Measurements from ENCODE around the gene MLST8. TPM values are rescaled to one million over a fixed set of nuclear protein-coding genes. Genes with fewer than 3 reads are reported as not detected.

The MLST8 gene
- total RNA-seq, 2 donors from 2014 or later: 32.4 to 59.0 TPM

- Histone ChIP-seq H3K27ac (peak overlapping the region; percentile 94 to 99 (median 96)), H3K27me3 (no peaks in the 10 kb centered on the region), H3K9me3 (no peaks in the 10 kb centered on the region), H3K4me1 (peaks cover 19% of the 10 kb centered on the region), H3K36me3 (replicated peaks in 1 of 2; ENCODE audit: insufficient read depth in 1 of 2, low read depth in 2 of 2) (peaks cover 0 to 18% of the 10 kb centered on the region in 2 donors), H3K4me3 (peak overlapping the region; percentile 67 to 88)
- DNase-seq (no peak), ATAC-seq (peak; percentile 2)
- 11% methylated on average over 16 of the region's 16 CpGs; no CpG with 5 or more reads in 1 of the 2 donors for WGBS, 2 donors
- no peak for TF ChIP-seq POLR2A (IDR thresholded peaks at IDR 0.05)
- TF ChIP-seq CTCF (IDR thresholded peaks at IDR 0.05): peak in 1 of 7 experiments; percentile 1
- intact Hi-C loops (cut with DNase I): no loop called here
Observed at GRCh38 chr16:2205967-2206313, 686 bp downstream of the MLST8 start.

- intact Hi-C loops (cut with DNase I): no loop called here
- Histone ChIP-seq H3K27ac (peak overlapping the region in 1 of 4 donors; percentile 94), H3K36me3 (replicated peaks in 1 of 2; ENCODE audit: insufficient read depth in 1 of 2, low read depth in 2 of 2) (peaks cover 0 to 18% of the 10 kb centered on the region in 2 donors), H3K27me3 (no peaks in the 10 kb centered on the region), H3K9me3 (no peaks in the 10 kb centered on the region), H3K4me3 (no peak overlapping the region), H3K4me1 (peaks cover 19% of the 10 kb centered on the region)
- ATAC-seq: no peak
- 80 to 87% methylated on average over 14 to 17 of the region's 18 CpGs for WGBS, 2 donors
- no peak for DNase-seq
- TF ChIP-seq POLR2A (IDR thresholded peaks at IDR 0.05): no peak
- no peak for TF ChIP-seq CTCF (IDR thresholded peaks at IDR 0.05)
Observed at GRCh38 chr16:2206420-2206779, 1.1 kb downstream of the MLST8 start.

DNA sequence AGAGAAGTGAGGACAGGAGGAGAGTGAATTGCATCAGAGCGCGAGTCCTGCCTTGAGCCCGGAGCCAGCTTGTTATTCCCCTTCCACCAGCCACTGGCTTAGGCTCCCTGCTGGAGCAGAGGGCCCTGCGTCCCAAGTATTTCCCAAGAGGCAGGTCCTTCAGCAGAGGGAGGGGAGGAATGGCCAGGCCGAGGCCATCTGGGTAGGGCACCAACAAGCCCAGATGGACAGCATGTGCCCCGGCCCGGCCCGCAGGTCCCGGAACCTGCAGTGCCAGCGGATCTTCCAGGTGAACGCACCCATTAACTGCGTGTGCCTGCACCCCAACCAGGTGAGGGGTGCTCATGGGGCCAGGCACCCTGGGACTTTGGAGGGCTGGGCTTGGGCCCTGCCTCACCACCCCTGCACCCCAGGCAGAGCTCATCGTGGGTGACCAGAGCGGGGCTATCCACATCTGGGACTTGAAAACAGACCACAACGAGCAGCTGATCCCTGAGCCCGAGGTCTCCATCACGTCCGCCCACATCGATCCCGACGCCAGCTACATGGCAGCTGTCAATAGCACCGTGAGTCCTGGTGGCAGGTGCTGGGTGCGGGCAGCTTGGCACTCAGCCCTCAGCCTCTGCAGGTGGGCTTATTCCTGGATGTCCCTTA, 1.7 kb downstream of the MLST8 start:
- ATAC-seq (no peak), DNase-seq (no peak)
- 93 to 100% methylated on average over 2 to 23 of the region's 23 CpGs for WGBS, 2 donors
- TF ChIP-seq CTCF (IDR thresholded peaks at IDR 0.05) (no peak), POLR2A (IDR thresholded peaks at IDR 0.05) (no peak)
- Histone ChIP-seq H3K4me3 (no peak overlapping the region), H3K27me3 (no peaks in the 10 kb centered on the region), H3K27ac (no peak overlapping the region), H3K4me1 (peaks cover 21% of the 10 kb centered on the region), H3K36me3 (replicated peaks in 1 of 2; ENCODE audit: insufficient read depth in 1 of 2, low read depth in 2 of 2) (peaks cover 0 to 18% of the 10 kb centered on the region in 2 donors), H3K9me3 (no peaks in the 10 kb centered on the region)
- intact Hi-C loops (cut with DNase I): no loop called here

DNA sequence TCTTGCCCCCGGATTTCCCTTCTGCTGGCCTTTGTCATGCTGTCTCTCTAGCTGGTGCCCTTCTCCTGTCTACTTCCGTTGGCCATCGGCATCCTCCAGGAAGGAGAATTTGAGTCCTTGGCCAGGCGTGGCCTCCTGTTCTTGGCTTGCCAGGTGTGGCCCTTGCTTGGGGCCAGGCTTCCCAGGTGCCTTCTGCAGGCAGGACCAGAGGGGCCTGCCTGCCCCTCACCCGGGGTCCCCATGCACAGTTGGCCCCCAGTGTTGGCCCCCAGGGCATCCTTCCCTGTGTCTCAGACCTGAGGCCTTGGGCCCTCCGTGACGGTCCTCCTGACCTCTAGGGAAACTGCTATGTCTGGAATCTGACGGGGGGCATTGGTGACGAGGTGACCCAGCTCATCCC, 2.6 kb downstream of the MLST8 start:
- ATAC-seq (no peak), DNase-seq (no peak)
- intact Hi-C loops (cut with DNase I): no loop called here
- H3K27me3 ChIP-seq: no peaks in the 10 kb centered on the region
- TF ChIP-seq CTCF (IDR thresholded peaks at IDR 0.05): no peak
- no peak for TF ChIP-seq POLR2A (IDR thresholded peaks at IDR 0.05)
- 81 to 83% methylated on average over 5 to 9 of the region's 9 CpGs for WGBS, 2 donors
- no peaks in the 10 kb centered on the region for H3K9me3 ChIP-seq
- peaks cover 31% of the 10 kb centered on the region for H3K4me1 ChIP-seq
- no peak overlapping the region for H3K4me3 ChIP-seq
- no peak overlapping the region for H3K27ac ChIP-seq
- peaks cover 0 to 18% of the 10 kb centered on the region in 2 donors for H3K36me3 ChIP-seq (replicated peaks in 1 of 2; ENCODE audit: insufficient read depth in 1 of 2, low read depth in 2 of 2)

DNA sequence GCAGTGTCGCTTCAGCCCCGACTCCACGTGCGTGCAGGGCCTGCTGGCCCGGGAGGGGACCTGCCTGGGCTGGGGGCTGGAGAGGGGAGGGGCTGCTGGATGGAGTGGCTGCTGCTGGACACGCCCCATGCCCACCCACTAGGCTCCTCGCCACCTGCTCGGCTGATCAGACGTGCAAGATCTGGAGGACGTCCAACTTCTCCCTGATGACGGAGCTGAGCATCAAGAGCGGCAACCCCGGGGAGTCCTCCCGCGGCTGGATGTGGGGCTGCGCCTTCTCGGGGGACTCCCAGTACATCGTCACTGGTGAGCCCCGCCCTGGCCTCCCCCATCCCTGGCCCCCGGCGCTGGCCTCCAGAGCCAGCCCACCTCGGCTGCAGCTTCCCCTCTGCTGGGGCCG, 3.1 kb downstream of the MLST8 start:
- Histone ChIP-seq H3K4me3 (no peak overlapping the region), H3K9me3 (no peaks in the 10 kb centered on the region), H3K27ac (no peak overlapping the region), H3K4me1 (peaks cover 35% of the 10 kb centered on the region), H3K27me3 (no peaks in the 10 kb centered on the region), H3K36me3 (replicated peaks in 1 of 2; ENCODE audit: insufficient read depth in 1 of 2, low read depth in 2 of 2) (peaks cover 0 to 18% of the 10 kb centered on the region in 2 donors)
- DNase-seq (no peak), ATAC-seq (no peak)
- intact Hi-C loops (cut with DNase I): no loop called here
- WGBS, 2 donors: 83 to 96% methylated on average over 9 to 23 of the region's 23 CpGs
- TF ChIP-seq POLR2A (IDR thresholded peaks at IDR 0.05) (no peak), CTCF (IDR thresholded peaks at IDR 0.05) (no peak)

Measured in body of pancreas (tissue), 4 donors.